Measurements from ENCODE around the gene GTPBP6.
"Not testable (repeated sequence)": the region's sequence is repeated elsewhere in the genome, so short reads cannot be mapped to it uniquely, and the experiment has no call there.

Gene GTPBP6

GRCh38 chrX:290476-291166 is 28.0 kb downstream of the GTPBP6 start:
- no peak for DNase-seq

GRCh38 chrX:288561-288991 is 30.0 kb downstream of the GTPBP6 start:
- no peak for DNase-seq

DNA sequence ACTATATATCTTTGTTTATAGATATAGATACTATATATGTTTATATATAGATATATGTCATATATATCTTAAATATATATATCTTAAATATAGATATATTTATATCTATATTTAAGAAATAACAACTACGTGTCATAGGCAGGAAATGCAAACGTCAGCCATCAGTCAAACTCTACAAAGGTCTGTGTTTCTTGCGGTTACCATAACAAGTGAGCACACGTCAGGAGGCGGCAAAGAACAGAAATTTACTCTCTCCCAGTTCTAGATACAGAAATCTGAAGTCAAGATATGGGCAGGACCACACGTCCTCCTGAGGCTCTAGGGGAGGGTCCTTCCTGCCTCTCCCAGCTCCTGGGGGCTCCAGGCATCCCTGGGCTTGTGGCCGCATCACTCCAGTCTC is 30.9 kb downstream of the GTPBP6 start:
- no peak for DNase-seq

GRCh38 chrX:285076-285677 is 33.4 kb downstream of the GTPBP6 start:
- no peak for DNase-seq

DNA sequence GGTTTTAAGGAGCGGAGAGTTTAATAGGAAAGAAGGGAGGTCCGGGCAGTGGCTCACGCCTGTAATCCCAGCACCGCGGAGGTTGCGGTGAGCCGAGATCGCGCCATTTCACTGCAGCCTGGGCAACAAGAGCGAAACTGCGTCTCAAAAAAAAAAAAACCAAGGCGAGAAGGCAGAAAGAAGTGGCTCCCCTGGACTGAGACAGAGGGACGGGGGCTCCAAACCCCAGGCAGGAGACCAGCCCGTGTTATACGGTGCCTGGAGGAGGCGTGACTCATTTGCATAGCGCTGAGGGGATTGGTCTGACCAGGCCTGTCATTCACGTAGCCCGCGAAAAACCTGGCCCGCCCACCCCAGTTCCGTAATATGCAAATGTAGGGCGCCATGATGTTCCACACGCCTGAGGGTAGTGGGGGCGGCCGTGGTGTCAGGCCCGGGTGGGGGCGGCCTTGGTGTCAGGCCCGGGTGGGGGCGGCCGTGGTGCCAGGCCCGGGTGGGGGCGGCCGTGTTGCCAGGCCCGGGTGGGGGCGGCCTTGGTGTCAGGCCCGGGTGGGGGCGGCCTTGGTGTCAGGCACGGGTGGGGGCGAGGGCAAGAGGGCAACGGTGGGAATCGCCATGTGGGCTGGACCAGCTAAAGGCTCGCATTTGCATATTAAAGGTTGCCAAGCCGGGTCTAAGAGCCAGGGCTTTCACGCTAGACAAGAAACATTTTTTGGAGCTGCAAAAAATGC is 35.3 kb downstream of the GTPBP6 start:
- peak; percentile 87 for DNase-seq

GRCh38 chrX:282000-282681 is 36.5 kb downstream of the GTPBP6 start:
- DNase-seq = not testable (repeated sequence)

DNA sequence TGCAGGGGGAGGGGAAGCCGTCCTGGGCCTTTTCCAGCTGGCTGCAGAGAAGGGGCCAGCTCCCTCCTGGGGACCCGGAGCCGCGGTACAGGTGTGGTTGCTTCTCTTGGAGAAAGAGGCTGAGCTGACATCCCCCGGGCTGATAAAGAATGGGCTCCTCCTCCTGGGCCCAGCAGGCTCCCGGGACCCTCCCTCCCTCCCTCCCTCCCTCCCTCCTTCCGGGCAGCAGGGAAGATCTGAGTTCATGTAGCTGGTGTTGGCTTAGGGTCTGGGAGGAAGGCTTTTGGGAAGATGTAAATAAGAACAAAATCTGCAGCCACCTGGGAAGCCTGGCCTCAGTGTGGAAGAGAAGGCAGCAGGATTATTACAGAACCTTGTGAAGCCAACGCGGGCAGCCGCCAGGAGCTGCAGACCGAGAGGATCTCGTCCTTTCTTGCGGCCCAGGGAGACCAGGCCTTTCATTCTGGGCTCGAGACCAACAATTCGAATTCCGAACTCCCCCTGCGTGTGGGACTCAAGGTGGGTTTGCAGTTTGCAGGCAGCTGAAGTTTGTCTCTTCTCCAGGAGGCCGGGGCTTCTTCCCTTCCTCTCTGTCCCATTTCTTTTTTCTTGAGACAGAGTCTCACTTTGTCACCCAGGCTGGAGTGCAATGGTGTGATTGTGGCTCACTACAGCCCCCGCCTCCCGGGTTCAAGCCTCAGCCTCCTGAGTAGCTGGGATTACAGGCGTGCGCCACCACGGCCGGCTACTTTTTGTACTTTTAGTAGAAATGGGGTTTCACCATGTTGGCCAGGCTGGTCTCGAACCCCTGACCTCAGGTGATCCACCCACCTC is 37.2 kb downstream of the GTPBP6 start, which contains the start of gene PLCXD1:
PLCXD1 (plus strand) TSS at position 216 of the 834 bp plus-strand sequence. CDS start 2,807 bp downstream, outside the sequence.
- DNase-seq = peak; percentile 74

DNA sequence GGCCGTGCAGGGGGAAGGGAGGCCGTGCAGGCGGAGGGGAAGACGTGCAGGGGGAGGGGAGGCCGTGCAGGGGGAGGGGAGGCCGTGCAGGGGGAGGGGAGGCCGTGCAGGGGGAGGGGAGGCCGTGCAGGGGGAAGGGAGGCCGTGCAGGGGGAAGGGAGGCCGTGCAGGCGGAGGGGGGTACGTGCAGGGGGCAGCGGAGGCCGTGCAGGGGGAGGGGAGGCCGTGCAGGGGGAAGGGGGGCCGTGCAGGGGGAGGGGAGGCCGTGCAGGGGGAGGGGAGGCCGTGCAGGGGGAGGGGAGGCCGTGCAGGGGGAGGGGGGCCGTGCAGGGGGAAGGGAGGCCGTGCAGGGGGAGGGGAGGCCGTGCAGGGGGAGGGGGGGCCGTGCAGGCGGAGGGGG is 37.9 kb downstream of the GTPBP6 start:
- DNase-seq = not testable (repeated sequence)

GRCh38 chrX:279757-280604 is 38.6 kb downstream of the GTPBP6 start:
- DNase-seq = peak; percentile 55

DNA sequence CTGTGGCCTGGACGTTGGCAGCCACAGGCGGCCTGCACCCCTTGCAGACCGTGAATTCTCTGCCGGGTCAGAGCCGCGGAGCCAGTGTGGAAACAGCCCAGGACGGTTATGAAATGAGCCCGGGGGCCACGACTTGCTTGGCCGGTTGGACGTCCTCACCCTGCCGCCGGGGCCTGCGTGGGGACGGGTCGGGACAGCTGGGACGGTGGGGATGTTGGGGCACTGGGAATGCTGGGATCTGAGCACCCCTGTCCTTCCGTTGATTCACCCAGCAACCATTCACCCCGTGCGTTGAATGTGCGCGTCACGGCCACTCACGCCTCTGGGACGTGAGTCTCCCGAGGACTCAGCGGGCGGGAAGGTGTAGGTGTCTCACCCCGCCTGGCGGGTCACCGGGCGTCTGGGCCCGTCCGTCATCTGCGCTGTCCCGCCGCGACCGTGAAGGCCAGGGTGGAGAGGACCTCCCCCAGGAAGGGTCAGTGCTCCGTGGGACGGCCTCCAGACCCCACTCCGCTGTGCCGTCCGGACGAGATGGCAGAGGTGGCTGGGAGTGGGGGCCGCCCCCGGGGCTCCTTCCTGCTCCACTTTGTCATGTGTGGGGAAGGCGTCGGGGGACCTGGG is 41.9 kb downstream of the GTPBP6 start:
- DNase-seq = peak; percentile 63

GRCh38 chrX:275967-276580 is 42.5 kb downstream of the GTPBP6 start:
- DNase-seq = peak; percentile 69

GRCh38 chrX:275476-275966 is 43.1 kb downstream of the GTPBP6 start:
- no peak for DNase-seq

- peak; percentile 70 for DNase-seq
These were observed 43.6 kb downstream of the GTPBP6 start for GRCh38 chrX:274904-275475.

- DNase-seq = no peak
These were observed 47.7 kb downstream of the GTPBP6 start for GRCh38 chrX:270848-271367.

GRCh38 chrX:267771-268261 is 50.8 kb downstream of the GTPBP6 start:
- no peak for DNase-seq

DNA sequence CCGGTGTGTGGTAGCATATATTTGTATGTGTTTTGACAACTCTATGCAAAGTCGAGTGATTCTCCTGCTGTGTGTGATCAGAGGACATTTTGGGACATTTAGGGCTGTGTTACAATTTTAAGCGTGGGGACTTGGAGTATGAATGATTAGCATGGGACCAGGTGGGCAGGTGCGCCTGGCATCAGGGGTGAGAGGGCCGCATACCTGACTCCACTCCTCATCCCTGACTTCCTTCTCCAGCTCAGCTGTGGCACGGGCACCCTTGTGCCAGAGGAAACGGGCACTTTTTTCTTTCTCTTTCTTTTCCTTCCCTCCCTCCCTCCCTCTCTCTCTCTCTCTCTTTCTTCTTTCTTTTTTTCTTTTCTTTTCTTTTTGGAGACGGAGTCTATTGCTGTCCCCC is 53.1 kb downstream of the GTPBP6 start:
- no peak for DNase-seq

DNA sequence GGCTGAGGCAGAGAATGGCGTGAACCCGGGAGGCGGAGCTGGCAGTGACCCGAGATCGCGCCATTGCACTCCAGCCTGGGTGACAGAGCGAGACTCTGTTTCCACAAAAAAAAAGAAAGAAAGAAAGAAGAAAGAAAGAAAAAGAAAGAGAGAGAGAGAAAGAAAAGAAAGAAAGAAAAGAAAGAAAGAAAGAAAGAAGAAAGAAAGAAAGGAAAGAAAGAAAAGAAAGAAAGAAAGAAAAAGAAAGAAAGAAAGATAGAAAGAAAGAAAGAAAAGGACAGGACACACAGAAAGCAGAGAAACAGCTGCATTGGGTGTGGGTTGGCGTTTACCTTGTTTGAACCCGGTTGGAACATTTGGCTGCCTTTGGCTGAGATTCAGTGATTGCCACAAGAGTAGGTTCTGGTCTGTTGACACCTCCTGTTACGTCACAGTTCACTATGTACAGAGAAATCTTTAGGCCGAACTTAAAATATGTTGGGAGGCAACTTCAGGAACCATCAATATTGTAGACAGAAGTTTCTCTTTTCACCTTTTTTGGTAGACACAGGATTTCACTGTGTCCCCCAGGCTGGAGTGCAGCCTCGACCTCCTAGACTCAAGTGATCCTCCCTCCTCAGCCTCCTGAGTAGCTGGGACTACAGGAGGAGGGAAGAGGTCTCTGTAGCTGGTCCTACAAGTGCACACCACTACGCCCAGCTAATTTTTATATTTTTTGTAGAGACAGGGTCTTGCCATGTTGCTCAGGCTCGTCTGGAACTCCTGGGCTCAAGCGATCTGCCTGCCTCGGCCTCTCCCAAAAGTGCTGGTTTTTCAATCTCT is 53.8 kb downstream of the GTPBP6 start:
- peak; percentile 28 for DNase-seq

DNA sequence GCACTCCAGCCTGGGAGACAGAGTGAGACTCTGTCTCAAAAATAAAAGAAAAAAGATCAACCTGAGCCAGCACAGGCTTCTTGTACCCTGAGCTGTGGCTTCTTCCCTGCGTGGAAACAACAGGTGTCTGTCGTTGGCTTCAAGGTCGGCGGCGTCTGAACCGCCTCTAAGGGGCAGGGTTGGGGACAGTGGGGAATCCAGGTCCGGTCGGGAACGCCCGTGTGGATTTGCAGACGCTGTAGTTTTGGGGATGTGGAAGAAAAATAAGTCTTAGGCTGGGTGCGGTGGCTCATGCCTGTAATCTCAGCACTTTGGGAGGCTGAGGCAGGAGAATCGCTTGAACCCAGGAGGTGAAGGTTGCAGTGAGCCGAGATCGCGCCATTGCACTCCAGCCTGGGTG is 54.6 kb downstream of the GTPBP6 start:
- not testable (repeated sequence) for DNase-seq
